ENCODE results near the gene ITGAE.

- TF ChIP-seq ZNF274 (IDR thresholded peaks at IDR 0.05; ENCODE audit: insufficient read depth, insufficient read length) (no peak), CTCF (IDR thresholded peaks at IDR 0.05 in 2 of 3, conservative IDR thresholded peaks at IDR 0.05 in 1 of 3; ENCODE audit: control insufficient read depth in 2 of 3, extremely low read depth in 1 of 3, insufficient read depth in 1 of 3, low read depth in 3 of 3, low read length in 3 of 3) (no peak), FOS (IDR thresholded peaks at IDR 0.05; ENCODE audit: borderline replicate concordance, extremely low read depth, insufficient read length) (no peak), CREB1 (IDR thresholded peaks at IDR 0.05; ENCODE audit: low read depth) (no peak), HDAC2 (IDR thresholded peaks at IDR 0.05) (no peak)
Measured at GRCh38 chr17:3771140-3771539, 29.8 kb downstream of the ITGAE start.

Data from GM12878 (cell line).